GM19035 (cell line): ENCODE results near the gene VASP.

Source experiments
- ATAC-seq: cut with Tn5 transposase; IDR thresholded peaks from one replicate; pipeline ENCODE4 v1.9.1; 2021; ENCODE audit not compliant: unreplicated experiment

Gene VASP

GRCh38 chr19:45473682-45474605 is 33.3 kb upstream of the VASP start:
- no peak for ATAC-seq

- ATAC-seq: no peak
Measured at GRCh38 chr19:45474606-45475521, 32.4 kb upstream of the VASP start.

- no peak for ATAC-seq
Measured at GRCh38 chr19:45475537-45476291, 31.6 kb upstream of the VASP start.

GRCh38 chr19:45476304-45476703 is 31.0 kb upstream of the VASP start:
- ATAC-seq: no peak

- no peak for ATAC-seq
Measured at GRCh38 chr19:45477186-45477585, 30.1 kb upstream of the VASP start.

GRCh38 chr19:45477713-45478453 is 29.4 kb upstream of the VASP start:
- ATAC-seq: no peak

- ATAC-seq: peak; percentile 78
Measured at GRCh38 chr19:45478454-45479238, 28.6 kb upstream of the VASP start.

GRCh38 chr19:45483033-45483432 is 24.2 kb upstream of the VASP start:
- ATAC-seq: no peak

- no peak for ATAC-seq
Measured at GRCh38 chr19:45484273-45484945, 22.9 kb upstream of the VASP start.

GRCh38 chr19:45485305-45486077 is 21.8 kb upstream of the VASP start:
- peak; percentile 96 for ATAC-seq

GRCh38 chr19:45488708-45489107 is 18.6 kb upstream of the VASP start:
- ATAC-seq: no peak

GRCh38 chr19:45489216-45489855 is 17.9 kb upstream of the VASP start:
- no peak for ATAC-seq

GRCh38 chr19:45492137-45492626 is 15.1 kb upstream of the VASP start:
- no peak for ATAC-seq

- no peak for ATAC-seq
Measured at GRCh38 chr19:45492627-45493470, 14.4 kb upstream of the VASP start.

- no peak for ATAC-seq
Measured at GRCh38 chr19:45494261-45494916, 12.9 kb upstream of the VASP start.

- ATAC-seq: no peak
Measured at GRCh38 chr19:45495178-45495577, 12.1 kb upstream of the VASP start.
